Mammary epithelial cell (primary cell): Measurements from ENCODE around the gene NKX2-2.

Experiments
- CTCF ChIP-seq, 2 donors: IDR thresholded peaks in 1 of 2; conservative IDR thresholded peaks in 1 of 2; 2 replicates each; pipeline ENCODE4 v1.5.1; 2011 to 2012; ENCODE audit warnings: inconsistent platforms in 2 of 2, low read length in 2 of 2, mild to moderate bottlenecking in 2 of 2, control low read depth in 1 of 2, low read depth in 1 of 2; ENCODE audit not compliant: insufficient read depth in 1 of 2; ENCODE audit errors: extremely low read depth in 1 of 2
- EZH2 ChIP-seq: IDR thresholded peaks from 2 replicates; pipeline ENCODE4 v1.6.1; 2012; ENCODE audit warnings: low read length, inconsistent platforms, borderline replicate concordance

GRCh38 chr20:21554985-21555384, 41.1 kb upstream of the NKX2-2 start:
- TF ChIP-seq CTCF (conservative IDR thresholded peaks at IDR 0.05 in 1 of 2, IDR thresholded peaks at IDR 0.05 in 1 of 2; ENCODE audit: extremely low read depth in 1 of 2, insufficient read depth in 1 of 2, low read depth in 1 of 2, low read length in 2 of 2) (no peak), EZH2 (no peak)
